Fibroblast of skin of scalp (primary cell): Measurements from ENCODE around the gene PCCB. TPM values are rescaled to one million over a fixed set of nuclear protein-coding genes. Genes with fewer than 3 reads are reported as not detected.

Source experiments
- DNase-seq: peaks from one replicate; pipeline ENCODE4 v3.0.0-alpha.2; 2013
- polyA plus RNA-seq, 2 experiments: library from polyadenylated mRNA; unstranded; fragments of 120-200 nt; gene quantifications; one replicate each; pipeline ENCODE4 v1.2.1, GENCODE V29; 2013; ENCODE audit not compliant: insufficient read length in 2 of 2

Gene PCCB
- polyA plus RNA-seq (2013, experiment 1 of 2; ENCODE audit: insufficient read length): 43.2 TPM
- 41.6 TPM for polyA plus RNA-seq (2013, experiment 2 of 2; ENCODE audit: insufficient read length)

DNA sequence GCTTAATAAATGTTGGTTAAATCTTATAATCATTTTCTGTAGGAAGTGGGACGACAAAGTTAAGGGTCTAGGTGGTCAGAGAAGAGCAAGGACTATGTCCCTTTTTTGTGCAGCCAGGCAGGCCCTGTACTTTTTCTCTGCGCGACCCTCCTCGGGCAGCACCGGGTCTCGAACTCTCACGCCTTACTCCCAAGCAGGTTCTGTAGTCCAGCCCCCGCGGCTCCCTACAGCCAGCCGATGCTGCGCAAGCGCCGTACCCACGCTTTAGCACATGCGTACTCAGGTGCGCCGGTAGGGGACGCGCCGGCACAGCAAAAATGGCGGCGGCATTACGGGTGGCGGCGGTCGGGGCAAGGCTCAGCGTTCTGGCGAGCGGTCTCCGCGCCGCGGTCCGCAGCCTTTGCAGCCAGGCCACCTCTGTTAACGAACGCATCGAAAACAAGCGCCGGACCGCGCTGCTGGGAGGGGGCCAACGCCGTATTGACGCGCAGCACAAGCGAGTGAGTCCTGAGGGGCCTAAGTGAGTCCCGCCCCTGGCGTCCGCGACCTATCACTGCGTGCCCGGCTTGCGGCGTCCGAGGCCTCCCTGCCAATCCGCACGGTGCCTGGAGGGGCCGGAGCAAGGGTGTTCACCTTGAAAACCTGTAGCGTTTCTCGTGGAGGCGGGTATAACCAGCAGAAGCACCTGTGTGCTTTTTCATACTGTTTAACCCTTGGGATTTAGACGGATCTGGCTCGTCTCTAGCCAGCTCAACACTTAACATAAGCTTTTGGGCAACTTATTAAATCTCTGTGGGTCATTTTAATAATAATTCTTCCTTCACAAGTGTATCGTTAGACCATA lies at the start of gene PCCB:
Gene PCCB (plus strand): TSS at position 282 of the 844 bp plus-strand sequence. CDS start 36 bp downstream, at position 318.
- DNase-seq: peak; percentile 94

DNA sequence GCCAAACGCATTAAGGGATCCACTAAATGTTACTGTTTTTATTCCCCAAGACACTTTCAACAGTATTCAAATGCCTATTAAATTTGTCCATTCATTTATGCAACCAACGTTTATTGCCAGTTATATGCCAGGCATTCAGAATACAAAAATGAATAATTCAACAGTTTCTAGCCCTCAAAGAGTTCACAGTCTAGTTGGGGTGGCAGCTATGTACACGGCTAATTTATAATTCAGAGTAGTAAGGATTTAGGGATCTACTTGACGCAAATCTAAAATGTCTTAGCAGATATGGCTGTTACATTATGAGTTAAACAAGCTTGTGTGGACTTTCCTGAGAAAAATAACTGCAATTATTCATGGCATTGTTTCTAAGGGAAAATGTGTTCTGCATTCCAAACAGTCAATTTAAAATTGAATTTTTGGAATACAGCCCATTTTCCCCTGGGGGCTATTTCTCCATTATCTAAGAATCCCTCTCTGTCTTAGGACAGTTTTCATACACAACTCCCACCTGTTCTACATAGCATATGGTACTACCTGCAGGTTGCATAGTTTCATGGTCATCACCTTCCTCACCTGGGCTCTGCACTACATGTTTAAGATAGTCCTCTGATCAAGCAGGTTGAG lies 42.5 kb upstream of the PCCB start:
- no peak for DNase-seq

GRCh38 chr3:136209921-136210320 lies 40.2 kb upstream of the PCCB start:
- peak; percentile 64 for DNase-seq

GRCh38 chr3:136211547-136211946 lies 38.6 kb upstream of the PCCB start:
- no peak for DNase-seq

DNA sequence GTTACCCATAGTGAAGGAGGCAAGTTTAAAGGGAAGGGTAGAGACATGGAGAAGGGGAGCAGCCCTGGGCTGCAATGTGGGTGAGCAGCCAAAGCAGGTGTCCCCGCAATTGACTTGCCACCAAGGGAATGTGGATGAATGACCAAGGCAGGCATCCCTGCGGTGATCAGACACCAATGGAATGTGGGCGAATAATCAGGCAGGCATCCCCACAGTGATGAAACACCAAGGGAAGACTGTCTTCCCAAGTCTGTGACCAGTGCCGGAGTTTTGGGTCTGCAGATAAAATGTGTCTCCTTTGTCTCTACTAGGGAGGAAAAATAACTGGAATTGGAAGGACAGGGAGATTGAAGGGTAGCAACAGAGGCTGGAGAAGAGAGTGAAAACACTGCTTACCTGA lies 27.4 kb upstream of the PCCB start:
- peak; percentile 19 for DNase-seq

DNA sequence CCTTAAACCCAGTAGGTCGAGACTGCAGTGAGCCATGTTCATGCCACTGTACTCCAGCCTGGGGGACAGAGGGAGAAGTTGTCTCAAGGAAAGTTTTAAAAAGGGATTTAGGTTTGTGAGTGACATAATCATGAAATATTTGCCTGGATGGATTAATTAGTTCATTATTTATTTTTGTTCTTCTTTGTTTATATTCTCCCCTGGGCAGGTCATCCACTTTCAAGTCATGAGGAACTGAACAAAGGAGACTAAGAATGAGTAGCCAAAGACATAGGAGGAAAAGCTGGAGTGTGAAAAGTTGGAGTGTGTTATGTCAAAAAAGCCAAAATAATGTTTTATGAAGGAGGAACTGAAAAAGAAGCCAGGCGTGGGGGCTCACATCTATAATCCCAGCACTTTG lies 17.7 kb upstream of the PCCB start:
- no peak for DNase-seq

DNA sequence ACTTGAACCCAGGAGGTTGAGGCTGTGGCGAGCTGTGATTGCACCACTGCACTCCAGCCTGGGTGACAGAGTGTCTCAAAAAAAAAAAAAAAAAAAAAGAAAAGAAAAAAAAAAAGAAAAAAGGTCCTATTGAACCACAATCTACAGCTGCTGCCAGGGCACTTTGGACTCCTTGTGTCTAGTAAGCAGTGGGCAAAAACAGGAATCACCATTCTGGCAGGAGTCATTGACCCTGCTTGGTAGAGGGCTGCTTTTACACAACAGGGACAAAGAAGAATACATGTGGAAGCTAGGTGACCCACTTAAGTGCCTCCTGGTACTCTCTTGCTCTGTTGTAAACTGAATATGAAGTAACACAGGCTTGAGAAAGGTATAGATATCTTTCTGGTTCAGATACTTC lies 14.6 kb upstream of the PCCB start:
- no peak for DNase-seq

GRCh38 chr3:136236109-136236508 lies 14.0 kb upstream of the PCCB start:
- DNase-seq: no peak

- no peak for DNase-seq
Measured at GRCh38 chr3:136237103-136237502, 13.0 kb upstream of the PCCB start.

DNA sequence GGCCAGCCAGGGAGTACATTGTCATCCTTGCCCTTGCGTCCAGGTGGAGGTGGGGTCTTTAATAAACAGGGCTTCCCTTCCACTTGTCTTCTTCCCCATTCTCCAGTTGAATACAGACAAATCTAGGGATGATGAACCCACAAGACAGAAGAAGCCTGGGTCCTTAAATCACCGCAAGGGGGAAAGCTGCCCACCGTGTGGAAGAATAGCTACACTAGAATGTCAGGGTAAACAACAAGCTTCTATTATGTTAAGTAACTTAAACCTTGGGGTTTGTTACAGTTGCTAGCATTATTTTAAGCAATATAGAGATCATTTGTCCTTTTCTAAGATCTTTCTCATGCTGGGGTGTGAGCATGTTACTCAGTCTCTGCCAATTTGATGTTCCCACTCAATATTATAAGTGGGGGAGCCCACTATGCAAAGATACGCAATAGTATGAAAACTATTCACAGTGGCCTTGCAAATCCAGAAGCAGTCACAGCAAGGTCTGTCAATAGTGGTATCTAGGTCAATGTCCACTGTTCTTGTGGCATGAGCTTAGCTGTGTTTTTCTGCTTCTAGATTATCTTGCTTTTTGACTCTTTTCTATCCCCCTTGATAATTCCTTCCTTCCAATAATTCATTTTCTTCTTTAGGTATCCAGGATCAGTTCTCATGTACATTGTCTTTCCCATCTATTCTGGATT lies 12.0 kb upstream of the PCCB start:
- DNase-seq: no peak

DNA sequence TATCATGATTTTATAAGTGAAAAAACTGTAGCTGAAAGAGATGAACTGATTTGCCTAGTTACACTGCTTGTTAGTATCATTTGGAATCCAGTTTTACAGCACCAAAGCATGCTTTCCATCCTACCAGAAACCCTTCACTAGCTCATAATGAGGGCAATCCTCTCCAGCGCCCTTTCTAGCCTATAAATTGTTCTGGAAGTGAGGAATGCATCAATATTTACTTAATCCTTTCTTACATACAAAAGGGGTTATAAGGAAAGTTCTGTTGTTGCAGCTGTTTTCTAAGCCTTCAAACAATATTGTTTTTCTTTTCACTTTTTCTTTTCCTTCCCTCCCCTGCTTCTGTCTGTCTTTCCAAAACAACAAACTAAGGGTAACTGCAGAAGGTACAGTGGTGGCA lies 11.0 kb upstream of the PCCB start:
- DNase-seq: no peak

- DNase-seq: no peak
Measured at GRCh38 chr3:136245691-136246090, 4.4 kb upstream of the PCCB start.

- DNase-seq: no peak
Measured at GRCh38 chr3:136247436-136247835, 2.7 kb upstream of the PCCB start.

DNA sequence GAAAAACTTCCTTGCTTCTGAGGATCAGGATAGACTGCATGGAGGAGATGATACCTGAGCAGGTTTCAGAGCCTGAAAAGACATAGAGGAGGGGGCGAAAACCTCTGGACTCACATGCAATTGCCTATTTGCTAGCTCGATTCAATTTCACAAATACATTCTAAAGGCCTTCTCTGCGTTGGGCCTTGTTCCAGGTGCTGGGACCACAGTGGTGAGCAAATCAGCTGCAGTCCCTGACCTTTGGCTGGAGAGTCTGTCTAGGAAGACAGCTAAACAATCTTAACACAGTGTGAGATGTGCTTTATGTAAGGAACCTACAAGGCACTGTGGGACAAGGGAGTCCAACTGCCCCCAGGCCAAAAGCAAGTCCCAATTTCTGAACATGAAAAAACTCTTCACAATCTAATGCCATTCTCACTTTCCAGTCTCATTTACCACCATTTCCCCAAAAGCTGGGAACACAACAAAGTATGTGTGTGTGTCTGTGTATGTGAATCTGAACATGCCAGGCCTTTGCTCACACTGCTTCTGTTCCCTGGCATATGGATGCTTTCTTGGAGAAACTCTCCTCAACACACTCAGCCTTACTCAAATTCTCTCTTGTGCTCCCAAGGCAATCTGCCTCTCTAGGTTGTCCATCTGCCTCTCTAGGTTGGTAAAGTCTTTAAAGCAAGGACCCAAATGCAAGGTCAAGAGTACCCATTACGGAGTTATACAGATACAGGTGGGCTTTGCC lies 2.1 kb upstream of the PCCB start:
- DNase-seq: no peak

DNA sequence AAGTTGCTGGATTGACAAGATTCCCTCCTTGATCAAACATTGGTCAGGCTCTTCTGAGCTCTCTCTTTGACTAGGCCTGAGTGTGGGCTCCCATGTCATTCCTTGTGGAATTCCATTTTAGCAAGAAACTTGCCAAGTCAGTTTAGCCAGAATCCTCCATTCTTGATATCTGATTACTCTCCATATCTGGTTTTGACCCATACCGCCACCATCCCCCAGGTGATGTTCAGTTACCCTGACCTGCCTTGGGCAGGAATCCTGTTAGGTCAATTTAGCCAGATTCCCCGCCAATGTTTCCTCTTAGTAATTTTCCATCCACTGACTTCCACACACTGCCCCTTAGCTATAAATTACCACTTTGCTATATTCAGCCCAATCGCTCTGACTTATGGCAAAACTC lies 1.0 kb upstream of the PCCB start:
- DNase-seq: no peak

DNA sequence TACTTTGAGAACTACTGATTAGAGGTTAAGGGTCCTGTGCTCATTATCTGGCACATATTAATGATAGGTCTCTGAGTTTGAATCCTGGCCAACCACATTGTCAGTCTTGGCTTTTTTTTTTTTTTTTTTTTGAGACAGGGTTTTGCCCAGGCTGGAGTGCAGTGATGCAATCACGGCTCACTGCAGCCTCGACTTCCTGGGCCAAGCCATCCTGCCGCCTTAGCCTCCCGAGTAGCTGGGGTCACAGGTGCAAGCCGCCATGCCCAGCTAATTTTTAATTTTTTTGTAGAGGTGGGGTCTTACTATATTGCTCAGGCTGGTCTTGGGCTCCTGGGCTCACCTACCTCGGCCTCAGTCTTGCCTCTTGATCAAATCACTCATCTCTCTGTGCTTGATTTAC lies 547 bp upstream of the PCCB start:
- DNase-seq: no peak

DNA sequence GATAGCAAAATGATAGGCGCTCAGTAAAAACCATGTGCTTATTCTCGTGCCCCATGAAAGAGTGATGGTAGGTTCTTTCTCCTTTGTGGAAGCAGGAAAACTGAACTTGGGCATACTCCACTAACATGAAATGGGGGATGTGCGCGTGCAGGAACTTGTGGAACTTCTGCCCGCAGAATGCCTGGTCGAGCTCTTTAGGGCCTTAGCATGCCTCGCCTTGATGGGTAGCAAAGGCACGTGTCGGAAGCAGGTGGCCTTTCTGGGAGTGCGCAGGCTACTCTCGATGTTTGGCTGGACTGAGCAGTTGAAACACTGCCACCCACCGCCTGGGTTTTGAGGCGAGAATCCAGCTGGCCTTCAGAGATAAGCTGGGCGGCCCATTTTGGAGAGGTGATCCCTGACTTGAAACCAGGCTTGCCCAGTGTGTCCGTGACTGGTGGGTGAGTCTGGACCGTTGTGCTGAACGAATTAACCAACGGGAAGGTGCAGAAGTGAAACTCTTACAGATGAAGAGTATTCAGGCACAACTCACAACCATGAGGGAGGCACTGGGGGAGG lies 842 bp downstream of the PCCB start:
- DNase-seq: peak; percentile 49

GRCh38 chr3:136251511-136251910 lies 1.4 kb downstream of the PCCB start:
- DNase-seq: no peak

GRCh38 chr3:136255672-136256406 lies 5.7 kb downstream of the PCCB start:
- no peak for DNase-seq

- no peak for DNase-seq
Measured at GRCh38 chr3:136258199-136258598, 8.1 kb downstream of the PCCB start.

- no peak for DNase-seq
Measured at GRCh38 chr3:136261826-136262225, 11.7 kb downstream of the PCCB start.

GRCh38 chr3:136262559-136262958 lies 12.4 kb downstream of the PCCB start:
- DNase-seq: no peak
